HG03460 (cell line): ENCODE measurements around the gene DSCAML1.

Source experiments
- ATAC-seq: cut with Tn5 transposase; IDR thresholded peaks from one replicate; pipeline ENCODE4 v1.9.1; 2021; ENCODE audit not compliant: unreplicated experiment

Gene DSCAML1

GRCh38 chr11:117796872-117797529, at the start of gene DSCAML1:
TSS of gene DSCAML1 (minus strand) at chr11:117797216. CDS start at chr11:117797079, 137 bp downstream.
- no peak for ATAC-seq

DNA sequence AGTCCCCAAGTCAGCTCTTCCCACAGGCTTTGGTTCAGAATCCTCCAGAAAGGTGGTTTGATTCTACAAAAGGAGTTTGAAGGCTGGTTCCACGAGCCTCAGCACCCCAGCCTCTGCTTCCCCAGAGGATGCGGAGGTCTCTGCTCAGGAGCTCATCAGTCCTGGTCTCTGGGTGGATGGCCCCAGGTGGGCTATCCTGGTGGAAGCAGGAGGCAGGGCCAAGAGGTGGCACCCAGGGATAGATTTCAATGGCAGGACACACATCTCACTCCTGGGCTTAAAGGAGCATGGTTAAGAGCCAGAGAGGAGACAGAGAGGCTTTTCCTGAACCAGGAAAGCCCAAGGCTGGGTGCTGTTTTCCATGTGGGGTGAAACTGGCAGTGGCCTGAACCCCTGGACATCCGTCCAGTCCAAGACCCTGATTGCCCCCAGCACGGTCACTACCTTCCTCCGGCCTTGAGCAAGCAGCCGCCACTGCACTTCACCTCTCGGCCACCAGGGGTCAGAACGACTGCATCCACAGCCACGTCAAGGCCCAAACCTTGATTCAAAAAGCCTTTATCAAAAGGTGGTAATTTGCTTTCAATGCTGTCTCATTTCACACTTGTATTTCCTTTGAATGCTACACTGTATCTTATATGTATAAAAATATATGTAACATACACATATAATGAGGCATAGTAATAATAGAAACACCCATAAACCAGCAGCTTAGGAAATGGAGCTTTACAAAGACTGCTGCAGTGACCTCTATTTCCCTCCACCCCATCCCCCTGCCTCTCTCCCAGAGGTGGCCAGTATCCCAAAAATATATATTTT, 46.9 kb upstream of the DSCAML1 start:
- no peak for ATAC-seq

GRCh38 chr11:117842131-117842941, 45.3 kb upstream of the DSCAML1 start:
- no peak for ATAC-seq

DNA sequence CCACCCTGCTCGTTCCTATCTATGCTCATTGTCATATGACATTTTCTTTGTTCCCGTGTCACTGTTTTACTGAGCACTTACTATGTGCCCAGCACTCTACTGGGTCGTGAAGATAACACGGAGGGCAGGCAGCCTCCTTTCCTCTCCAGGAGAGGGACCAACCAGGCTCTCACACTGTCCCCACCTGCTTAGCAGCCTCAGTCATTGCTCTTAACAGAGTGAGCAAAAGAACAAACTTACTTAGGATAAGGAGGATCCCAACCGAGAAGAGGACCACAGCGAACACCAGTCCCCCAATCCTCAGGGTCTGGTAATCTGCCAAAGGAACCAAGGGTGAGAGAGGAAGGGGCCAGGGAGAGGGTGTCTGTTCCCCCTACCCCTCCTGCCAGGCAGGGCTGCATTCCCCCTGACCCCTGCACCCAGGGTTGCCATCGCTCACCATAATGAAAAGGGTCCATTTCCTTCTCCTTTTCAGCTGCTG, 44.6 kb upstream of the DSCAML1 start:
- ATAC-seq: no peak

- ATAC-seq: no peak
These were observed 44.0 kb upstream of the DSCAML1 start for GRCh38 chr11:117840881-117841550.

- ATAC-seq: no peak
These were observed 43.2 kb upstream of the DSCAML1 start for GRCh38 chr11:117839936-117840813.

- no peak for ATAC-seq
These were observed 42.4 kb upstream of the DSCAML1 start for GRCh38 chr11:117839380-117839881.

DNA sequence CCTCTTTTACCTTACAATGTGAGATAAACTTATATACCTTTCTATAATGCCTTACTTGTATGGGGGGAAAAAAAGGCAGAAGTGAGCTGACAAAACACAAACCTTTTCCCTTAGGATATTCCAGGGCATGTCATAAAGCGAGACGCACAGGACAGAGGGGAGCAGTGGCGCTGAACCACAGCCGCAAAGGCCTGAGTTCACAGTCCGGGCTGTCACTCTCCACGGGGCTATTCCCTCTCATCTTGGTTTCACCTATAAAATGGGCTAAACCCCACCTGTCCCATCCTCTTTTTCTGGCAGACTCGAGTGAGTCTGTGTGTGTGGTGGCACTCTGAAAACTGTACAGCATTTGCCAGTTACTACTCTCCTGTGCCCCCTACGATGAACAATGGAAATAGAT, 41.9 kb upstream of the DSCAML1 start:
- no peak for ATAC-seq

GRCh38 chr11:117837791-117838190, 40.8 kb upstream of the DSCAML1 start:
- ATAC-seq: no peak

GRCh38 chr11:117837070-117837776, 40.2 kb upstream of the DSCAML1 start:
- no peak for ATAC-seq

DNA sequence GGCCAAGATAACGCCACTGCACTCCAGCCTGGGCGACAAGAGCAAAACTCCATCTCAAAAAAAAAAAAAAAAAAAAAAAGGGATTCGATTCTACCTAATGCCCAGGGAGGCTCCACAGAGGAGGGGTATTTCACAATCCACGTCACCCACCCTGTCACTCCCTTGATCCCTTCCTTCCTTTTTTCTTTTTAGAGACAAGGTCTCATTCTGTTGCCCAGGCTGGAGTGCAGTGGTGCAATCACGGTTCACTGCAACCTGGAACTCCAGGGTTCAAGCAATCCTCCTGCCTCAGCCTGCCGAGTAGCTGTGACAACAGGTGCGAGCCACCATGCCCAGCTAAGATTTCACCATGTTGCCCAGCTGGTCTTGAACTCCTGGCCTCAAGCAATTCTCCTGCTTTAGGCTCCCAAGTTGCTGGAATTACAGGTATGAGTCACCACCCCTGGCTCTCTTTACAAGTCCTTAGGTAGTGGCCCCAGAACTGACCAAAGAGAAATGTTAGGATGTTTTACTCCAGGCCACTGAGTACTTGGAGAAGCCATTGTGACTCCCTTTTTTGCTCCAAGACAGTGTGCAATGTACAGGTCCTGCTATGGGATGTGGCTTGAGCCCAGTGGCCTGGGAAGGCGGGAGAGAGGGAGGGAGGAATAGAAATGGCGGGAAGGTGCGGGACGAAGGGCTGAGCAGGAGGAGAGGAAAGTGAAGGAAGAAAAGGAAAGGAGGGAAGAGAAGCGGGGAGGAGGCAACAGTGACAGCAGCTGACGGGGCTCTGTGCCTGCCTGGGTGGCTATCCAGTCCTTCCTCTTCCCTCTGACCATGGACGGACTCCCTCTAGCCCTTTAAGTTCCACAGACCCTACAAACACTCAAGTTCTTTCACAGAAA, 39.3 kb upstream of the DSCAML1 start:
- ATAC-seq: no peak

- ATAC-seq: no peak
These were observed 38.6 kb upstream of the DSCAML1 start for GRCh38 chr11:117835576-117835975.

DNA sequence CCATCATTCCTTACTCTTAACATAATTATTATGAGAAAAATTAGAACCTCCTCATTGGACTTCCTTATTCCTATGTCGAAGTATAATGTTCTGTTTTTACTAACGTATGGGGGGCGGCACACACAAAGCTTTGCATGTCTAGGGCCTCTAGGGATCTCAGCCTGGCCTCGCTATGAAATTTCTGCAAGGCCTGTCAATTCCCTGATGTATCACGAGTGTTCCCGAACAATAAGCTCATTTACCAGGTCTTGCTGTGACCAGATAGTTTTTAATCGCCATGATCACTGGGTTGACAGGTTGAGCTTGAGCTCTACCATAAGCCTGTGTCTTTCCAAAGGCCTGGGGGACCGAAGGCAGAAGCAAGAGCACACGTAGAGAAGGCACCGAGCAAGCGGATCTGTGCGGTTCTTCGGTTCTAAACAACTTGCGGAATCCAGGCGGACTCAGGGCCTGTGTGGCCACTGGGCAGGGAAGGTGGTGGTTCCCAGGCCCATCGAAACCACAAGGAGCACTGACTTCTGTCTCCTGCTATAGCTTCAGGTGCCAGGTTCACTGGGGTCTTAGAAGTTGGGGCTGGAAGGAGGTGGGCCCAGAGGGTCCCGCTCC, 37.9 kb upstream of the DSCAML1 start:
- ATAC-seq: no peak

DNA sequence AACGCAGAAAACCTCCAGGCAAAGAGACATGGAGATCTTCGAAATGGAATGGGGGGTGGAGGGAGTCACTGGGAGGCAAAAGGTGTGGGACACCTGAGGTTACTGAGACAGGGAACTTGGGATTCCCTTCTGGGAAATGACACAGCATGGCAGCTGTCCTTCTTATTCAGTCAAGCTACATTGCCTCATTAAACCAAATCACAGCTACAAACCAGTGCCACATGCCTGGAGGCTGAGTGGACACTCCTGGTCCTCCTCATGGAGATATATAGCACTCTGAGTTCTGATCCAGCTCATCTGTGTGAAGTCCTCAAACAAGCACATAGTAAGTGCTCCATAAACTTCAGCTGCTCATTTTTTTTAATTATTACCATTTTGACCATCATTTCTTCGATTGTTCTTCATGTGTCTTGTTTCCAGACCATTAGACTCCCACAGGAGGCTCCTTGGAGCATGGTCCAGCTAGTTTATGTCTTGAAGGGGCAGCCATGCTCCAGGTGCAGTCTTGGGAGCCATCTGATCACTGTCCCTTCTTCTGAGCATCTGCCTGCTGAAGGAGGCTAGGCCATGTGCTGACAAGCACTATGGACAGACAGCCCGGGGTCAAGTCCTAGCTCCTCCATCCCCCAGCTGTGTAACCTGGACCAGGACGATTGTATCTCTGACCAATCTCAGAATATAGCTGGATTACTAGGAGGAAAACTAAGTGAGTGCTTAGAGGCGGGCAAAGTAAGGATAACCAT, 37.2 kb upstream of the DSCAML1 start:
- no peak for ATAC-seq

DNA sequence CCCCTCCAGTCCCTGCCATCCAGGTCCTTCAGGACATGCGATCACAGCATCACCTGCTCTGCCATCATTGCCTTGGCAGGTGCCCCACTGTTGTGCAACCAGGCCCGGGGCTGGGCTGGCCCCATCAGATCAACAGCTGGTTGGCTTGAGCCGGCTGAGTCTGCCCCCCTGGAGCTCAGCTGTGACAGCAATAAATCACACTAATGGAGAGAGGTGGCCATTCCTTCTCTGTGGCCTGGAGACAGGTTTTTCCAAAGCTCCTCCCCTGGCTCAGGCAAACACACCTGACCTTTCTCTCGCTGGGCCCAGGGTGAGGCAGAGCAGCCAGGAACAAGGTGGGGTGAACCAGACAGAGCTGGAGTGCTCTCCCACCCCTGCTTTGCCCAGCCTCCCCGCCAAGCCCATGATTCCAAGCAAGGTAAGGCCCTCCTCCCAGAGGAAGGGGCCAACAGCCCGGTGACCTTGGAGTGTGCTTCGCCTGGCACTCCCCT, 36.4 kb upstream of the DSCAML1 start:
- no peak for ATAC-seq

GRCh38 chr11:117832511-117832910, 35.5 kb upstream of the DSCAML1 start:
- no peak for ATAC-seq
